HPDE6-E6E7 (cell line): ENCODE data around the gene CAPN14.

Experiments
- DNase-seq: peaks from one replicate; pipeline ENCODE4 v3.0.0; 2011; ENCODE audit warnings: missing footprints; ENCODE audit errors: extremely low spot score

CAPN14 gene

GRCh38 chr2:31217465-31218200 lies at the start of gene CAPN14:
CAPN14 (minus strand) TSS chr2:31217515; CDS start chr2:31205447, 12,068 bp downstream.
- no peak for DNase-seq

- no peak for DNase-seq
These were observed 49.5 kb upstream of the CAPN14 start for GRCh38 chr2:31266804-31267203.

- no peak for DNase-seq
These were observed 47.9 kb upstream of the CAPN14 start for GRCh38 chr2:31265234-31265633.

- DNase-seq, result no peak
These were observed 46.4 kb upstream of the CAPN14 start for GRCh38 chr2:31263636-31264190.

GRCh38 chr2:31260870-31261269 lies 43.6 kb upstream of the CAPN14 start:
- no peak for DNase-seq

GRCh38 chr2:31259075-31259474 lies 41.8 kb upstream of the CAPN14 start:
- DNase-seq, result no peak

- DNase-seq, result no peak
These were observed 41.0 kb upstream of the CAPN14 start for GRCh38 chr2:31258351-31258750.

GRCh38 chr2:31256611-31257382 lies 39.5 kb upstream of the CAPN14 start:
- no peak for DNase-seq

- DNase-seq, result peak; percentile 38
These were observed 38.7 kb upstream of the CAPN14 start for GRCh38 chr2:31255911-31256571.

- DNase-seq, result no peak
These were observed 37.2 kb upstream of the CAPN14 start for GRCh38 chr2:31254237-31255203.

GRCh38 chr2:31253356-31254131 lies 36.2 kb upstream of the CAPN14 start:
- peak; percentile 29 for DNase-seq

GRCh38 chr2:31251851-31252250 lies 34.5 kb upstream of the CAPN14 start:
- no peak for DNase-seq

GRCh38 chr2:31251018-31251417 lies 33.7 kb upstream of the CAPN14 start:
- DNase-seq, result no peak

- DNase-seq, result no peak
These were observed 31.8 kb upstream of the CAPN14 start for GRCh38 chr2:31249009-31249690.

GRCh38 chr2:31248139-31248538 lies 30.8 kb upstream of the CAPN14 start:
- no peak for DNase-seq

- no peak for DNase-seq
These were observed 30.4 kb upstream of the CAPN14 start for GRCh38 chr2:31247711-31248110.

GRCh38 chr2:31246184-31246852 lies 29.0 kb upstream of the CAPN14 start:
- no peak for DNase-seq

GRCh38 chr2:31244101-31244500 lies 26.8 kb upstream of the CAPN14 start:
- no peak for DNase-seq

GRCh38 chr2:31243053-31243452 lies 25.7 kb upstream of the CAPN14 start:
- no peak for DNase-seq
